Testis (tissue), 5 donors: ENCODE data around the gene LEMD2. TPM values are rescaled to one million over a fixed set of nuclear protein-coding genes. Genes with fewer than 3 reads are reported as not detected.
A peak's percentile ranks its signal among the peaks of the same experiment; 100 is the strongest.

Source experiments
- DNase-seq: peaks from one replicate; pipeline ENCODE4 v3.0.0-alpha.2; 2019
- H3K27ac ChIP-seq, 2 donors: fragments of 200-600 bp; sonication (generic); one replicate each; pipeline ENCODE4 v1.5.1; 2019
- H3K27me3 ChIP-seq: fragments of 200-600 bp; sonication (generic); one replicate; pipeline ENCODE4 v1.5.1; 2019
- H3K36me3 ChIP-seq: fragments of 200-600 bp; sonication (generic); one replicate; pipeline ENCODE4 v1.5.1; 2017; ENCODE audit warnings: low read depth; ENCODE audit errors: missing control alignments
- H3K4me1 ChIP-seq: fragments of 200-600 bp; sonication (generic); one replicate; pipeline ENCODE4 v1.5.1; 2019
- H3K4me3 ChIP-seq, 2 donors: fragments of 200-600 bp; sonication (generic); one replicate each; pipeline ENCODE4 v1.5.1; 2017 to 2019
- H3K9me3 ChIP-seq: fragments of 200-600 bp; sonication (generic); one replicate; pipeline ENCODE4 v1.5.1; 2017
- POLR2A ChIP-seq: fragments of 450-650 bp; IDR thresholded peaks from one replicate; pipeline ENCODE4 v1.6.1; 2017; ENCODE audit warnings: antibody characterized with exemption, mild to moderate bottlenecking, moderate library complexity
- WGBS, 2 donors: methylation state at CpG; one replicate each; pipeline ENCODE4 v1.1.5; 2018; 5-methylcytosine and 5-hydroxymethylcytosine counted together
- intact Hi-C: fragments of 100-400 bp; cut with DNase I; formaldehyde crosslinking; loops from one replicate; pipeline ENCODE4 v1.15.1; 2023; ENCODE audit warnings: low total_unique reads
- long read RNA-seq, 2 donors: transcript quantifications; one replicate each; lab custom pipeline, GENCODE V29; 2026
- polyA plus RNA-seq: library from polyadenylated mRNA; stranded (reverse); fragments of 350-450 nt; fragmentation: Illumina TruSeq; extraction: RNeasy Lipid Tissue Mini Kit (QIAGEN cat#74804); gene quantifications from one replicate; pipeline ENCODE4 v1.2.3, GENCODE V29; 2014; ENCODE audit warnings: low read depth, low replicate concordance; ENCODE audit not compliant: insufficient read depth
- total RNA-seq, 2 donors: library from RNA; depleted of rRNA; stranded (reverse); fragments of >200 nt; gene quantifications; one replicate each; pipeline ENCODE4 v1.2.3, GENCODE V29; 2016
- TF ChIP-seq, protein P1 (sequence below), 3 experiments: fragments of 450-650 bp in 2 of 3; fragments of 200-600 bp in 1 of 3; sonication (generic) in 1 of 3; IDR thresholded peaks; one replicate each; pipeline ENCODE4 v1.5.1; 2016 to 2019; ENCODE audit warnings: antibody characterized with exemption in 3 of 3, mild to moderate bottlenecking in 2 of 3, moderate library complexity in 1 of 3

The LEMD2 gene
- total RNA-seq (10 to 100 TPM; 71.2 to 77.0 TPM), polyA plus RNA-seq (89.5 TPM)
- long read RNA-seq, donor 1, transcript LEMD2-201 (9 exons, 2,958 nt), result major isoform, 11 of 12 reads
- long read RNA-seq, donor 1, partial matches to known transcripts, result 0 of 12 reads
- long read RNA-seq, donor 1, other reads (novel, unspliced or antisense), result 0 of 12 reads
- long read RNA-seq, donor 2, transcript LEMD2-201 (9 exons, 2,958 nt), result major isoform, 7 of 9 reads
- long read RNA-seq, donor 2, partial matches to known transcripts, result 0 of 9 reads
- long read RNA-seq, donor 2, other reads (novel, unspliced or antisense), result 0 of 9 reads

DNA sequence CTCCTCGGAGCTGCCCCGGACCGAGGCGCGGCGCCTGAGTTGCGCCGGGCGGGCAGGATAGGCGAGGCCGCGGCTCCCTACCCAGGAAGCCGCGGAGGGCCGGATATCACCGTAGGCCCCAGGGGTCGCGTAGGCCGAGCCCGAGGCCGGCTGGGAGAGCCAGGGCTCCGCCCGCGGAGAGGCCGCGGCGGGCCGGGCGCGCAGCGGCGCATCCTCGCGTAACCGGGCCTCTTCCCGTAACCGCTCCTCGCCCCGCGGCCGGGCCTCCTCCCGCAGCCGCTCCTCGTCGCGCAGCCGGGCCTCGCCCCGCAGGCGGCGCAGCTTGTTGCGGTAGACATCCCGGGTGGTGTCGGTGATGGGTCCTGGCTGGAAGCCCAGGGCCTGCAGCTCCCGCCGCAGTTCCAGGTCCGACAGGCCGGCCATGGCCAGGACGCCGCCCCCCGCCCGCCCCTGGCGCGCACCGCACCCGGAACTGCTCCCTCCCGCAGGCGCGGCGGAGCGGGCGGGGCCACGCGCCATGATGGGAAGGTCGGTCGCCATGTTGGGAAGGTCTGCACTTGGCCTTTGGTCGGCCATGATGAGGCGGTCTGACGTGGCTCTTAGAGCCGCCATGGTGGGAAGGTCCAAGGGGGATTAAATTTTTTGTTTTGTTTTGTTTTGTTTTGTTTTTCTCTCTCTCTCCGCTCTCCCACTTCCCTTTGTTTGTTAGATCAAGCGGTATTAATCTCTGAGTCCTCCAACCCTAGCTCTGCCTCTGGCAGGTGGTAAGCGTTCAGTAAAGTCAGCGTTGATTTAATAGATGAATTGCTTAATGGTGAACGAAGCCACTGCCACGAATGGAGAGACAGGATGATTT, at the start of gene LEMD2:
LEMD2 (minus strand) TSS at position 437 of the 856 bp plus-strand sequence; CDS start at position 423, 14 bp downstream.
- TF ChIP-seq, protein P1, sequence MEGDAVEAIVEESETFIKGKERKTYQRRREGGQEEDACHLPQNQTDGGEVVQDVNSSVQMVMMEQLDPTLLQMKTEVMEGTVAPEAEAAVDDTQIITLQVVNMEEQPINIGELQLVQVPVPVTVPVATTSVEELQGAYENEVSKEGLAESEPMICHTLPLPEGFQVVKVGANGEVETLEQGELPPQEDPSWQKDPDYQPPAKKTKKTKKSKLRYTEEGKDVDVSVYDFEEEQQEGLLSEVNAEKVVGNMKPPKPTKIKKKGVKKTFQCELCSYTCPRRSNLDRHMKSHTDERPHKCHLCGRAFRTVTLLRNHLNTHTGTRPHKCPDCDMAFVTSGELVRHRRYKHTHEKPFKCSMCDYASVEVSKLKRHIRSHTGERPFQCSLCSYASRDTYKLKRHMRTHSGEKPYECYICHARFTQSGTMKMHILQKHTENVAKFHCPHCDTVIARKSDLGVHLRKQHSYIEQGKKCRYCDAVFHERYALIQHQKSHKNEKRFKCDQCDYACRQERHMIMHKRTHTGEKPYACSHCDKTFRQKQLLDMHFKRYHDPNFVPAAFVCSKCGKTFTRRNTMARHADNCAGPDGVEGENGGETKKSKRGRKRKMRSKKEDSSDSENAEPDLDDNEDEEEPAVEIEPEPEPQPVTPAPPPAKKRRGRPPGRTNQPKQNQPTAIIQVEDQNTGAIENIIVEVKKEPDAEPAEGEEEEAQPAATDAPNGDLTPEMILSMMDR (IDR thresholded peaks at IDR 0.05), result no peak
- peak; percentile 59 for TF ChIP-seq POLR2A
- H3K9me3 ChIP-seq, result no peaks in the 10 kb centered on the region
- WGBS, 2 donors, result 6 to 10% methylated on average over 21 to 53 of the region's 86 CpGs
- intact Hi-C loops, result no loop called here
- H3K36me3 ChIP-seq, result no peaks in the 10 kb centered on the region
- peaks cover 16% of the 10 kb centered on the region for H3K4me1 ChIP-seq
- H3K4me3 ChIP-seq, result peak within 1 kb of the TSS; percentile 75 to 99
- DNase-seq, result peak; percentile 93
- H3K27ac ChIP-seq, result peak within 1 kb of the TSS; percentile 83 to 99
- no peaks in the 10 kb centered on the region for H3K27me3 ChIP-seq

DNA sequence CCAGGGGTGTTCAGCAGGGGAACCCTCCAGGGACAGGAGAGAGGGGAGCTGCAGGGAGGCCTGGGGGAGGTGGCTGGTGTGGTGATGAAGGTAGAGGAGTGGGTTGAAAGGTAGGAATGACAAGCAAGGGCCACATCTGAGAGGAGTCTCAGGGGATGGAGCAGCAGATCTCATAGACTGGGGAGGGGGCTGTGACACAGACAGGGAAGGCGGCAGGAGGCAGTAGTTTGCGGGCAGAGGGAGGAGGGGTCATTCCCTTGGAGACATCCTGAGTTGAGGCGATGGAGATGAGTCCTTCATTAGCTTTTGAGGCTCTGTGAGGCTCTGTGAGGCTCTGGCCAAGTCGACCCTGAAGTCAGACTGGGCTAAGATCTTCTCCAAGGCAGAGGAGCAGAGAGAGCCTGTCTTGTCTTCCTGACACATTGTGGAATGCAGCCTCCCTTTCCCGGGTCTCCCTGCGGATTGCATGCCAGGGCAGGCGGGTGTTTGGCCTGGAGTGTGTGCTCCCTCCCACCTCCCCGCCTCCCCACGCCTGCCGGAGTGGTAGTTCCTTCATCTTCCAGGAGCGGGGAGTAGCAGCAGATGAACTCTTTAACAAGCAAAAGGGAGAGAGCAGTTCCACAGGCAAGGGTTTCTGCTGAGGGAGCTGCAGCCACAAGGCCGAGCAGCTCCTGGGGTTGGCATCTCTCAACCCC, 49.2 kb upstream of the LEMD2 start:
- peak; percentile 57 for DNase-seq
- Histone ChIP-seq H3K4me3 (no peak overlapping the region), H3K36me3 (no peaks in the 10 kb centered on the region), H3K9me3 (no peaks in the 10 kb centered on the region), H3K27me3 (no peaks in the 10 kb centered on the region), H3K27ac (no peak overlapping the region), H3K4me1 (peaks cover 21% of the 10 kb centered on the region)
- TF ChIP-seq, protein P1 (IDR thresholded peaks at IDR 0.05), result no peak
- no peak for TF ChIP-seq POLR2A
- intact Hi-C loops, result no loop called here
- 46 to 48% methylated on average over 6 to 12 of the region's 12 CpGs for WGBS, 2 donors

DNA sequence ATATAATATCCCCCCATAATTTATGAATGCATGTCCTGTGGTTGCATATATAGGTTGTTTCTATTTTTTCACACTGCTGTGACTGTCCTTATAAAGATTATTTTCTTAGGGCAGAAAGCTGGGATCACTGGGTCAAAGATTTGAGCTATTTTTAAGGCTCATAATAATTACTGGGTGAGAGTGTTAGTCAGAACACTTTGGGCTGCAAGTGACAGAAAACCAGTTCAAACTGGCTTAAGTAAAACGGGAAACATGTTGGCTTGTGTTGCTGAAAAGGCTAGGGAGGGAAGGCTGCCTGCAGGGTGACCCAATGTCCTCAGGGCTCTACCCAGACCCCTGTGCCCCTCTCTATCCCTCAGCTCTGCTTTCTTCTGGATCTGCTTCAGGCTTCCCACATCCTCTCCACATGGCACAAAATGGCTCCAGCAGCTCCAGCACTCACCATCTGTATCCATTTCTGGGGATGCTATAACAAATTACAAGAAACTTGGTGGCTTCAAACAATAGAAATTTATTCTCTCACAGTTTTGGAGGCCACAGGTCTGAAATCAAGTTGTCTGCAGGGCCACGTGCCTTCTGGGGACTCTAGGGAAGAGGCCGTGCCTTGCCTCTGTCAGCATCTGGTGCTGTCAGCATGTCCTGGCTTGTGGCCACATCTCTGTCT, 48.0 kb upstream of the LEMD2 start:
- no peak for TF ChIP-seq POLR2A
- TF ChIP-seq, protein P1 (IDR thresholded peaks at IDR 0.05), result no peak
- Histone ChIP-seq H3K36me3 (no peaks in the 10 kb centered on the region), H3K27me3 (no peaks in the 10 kb centered on the region), H3K9me3 (no peaks in the 10 kb centered on the region), H3K4me3 (no peak overlapping the region), H3K4me1 (peaks cover 21% of the 10 kb centered on the region), H3K27ac (no peak overlapping the region)
- no peak for DNase-seq
- intact Hi-C loops, result no loop called here
- WGBS, 2 donors, result 89 to 94% methylated on average over 3 of the region's 3 CpGs

DNA sequence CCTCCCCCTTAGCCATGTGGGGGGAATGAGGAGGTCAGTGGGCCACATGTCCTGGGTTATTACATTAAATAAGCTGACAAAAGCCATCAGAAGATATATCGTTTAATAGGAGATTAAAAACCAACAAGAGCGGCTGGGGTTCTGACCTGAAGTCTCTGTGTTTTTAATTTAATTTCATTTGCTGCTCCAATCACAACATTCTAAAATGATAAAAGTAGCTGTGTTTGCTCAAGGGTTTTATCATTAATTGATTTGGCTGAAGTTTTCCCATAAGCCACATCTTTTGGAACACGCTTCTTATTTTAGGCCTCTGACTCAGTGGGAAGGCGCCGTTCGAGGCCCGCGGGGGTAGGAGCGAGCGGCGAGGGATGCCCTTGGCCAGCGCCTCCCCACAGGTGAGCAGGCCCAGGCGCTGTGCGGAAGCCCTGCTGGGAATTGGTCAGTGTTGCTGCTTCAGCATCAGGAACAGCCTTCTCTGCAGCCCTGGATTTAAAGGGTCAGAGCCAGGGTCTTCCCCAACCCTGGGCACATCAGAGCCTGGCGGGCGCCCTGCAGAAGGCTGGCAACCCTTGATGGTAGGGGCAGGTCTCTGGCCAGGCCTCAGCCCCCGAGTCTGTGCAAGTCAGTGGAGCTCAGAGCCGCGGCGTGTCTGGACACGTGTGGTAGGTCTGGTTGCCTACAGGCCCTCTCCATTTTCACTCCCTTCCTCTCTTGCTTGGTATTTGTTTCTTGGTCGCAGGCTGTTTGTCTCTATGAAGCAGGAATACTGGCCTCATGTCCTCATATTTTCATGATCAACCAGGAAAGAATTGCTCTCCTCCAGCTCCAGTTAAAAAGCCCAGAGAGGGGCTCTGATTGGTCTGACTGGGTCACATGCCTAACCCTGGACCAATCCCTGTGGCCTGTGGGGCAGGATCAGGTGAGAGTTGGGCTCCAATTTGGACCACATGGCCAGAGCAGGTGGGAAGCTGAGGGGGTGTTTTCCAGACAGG, 45.8 kb upstream of the LEMD2 start:
- Histone ChIP-seq H3K4me1 (peaks cover 13% of the 10 kb centered on the region), H3K27ac (no peak overlapping the region), H3K9me3 (no peaks in the 10 kb centered on the region), H3K27me3 (no peaks in the 10 kb centered on the region), H3K4me3 (no peak overlapping the region), H3K36me3 (no peaks in the 10 kb centered on the region)
- WGBS, 2 donors, result 70 to 71% methylated on average over 19 to 22 of the region's 22 CpGs
- TF ChIP-seq POLR2A, result no peak
- TF ChIP-seq, protein P1 (IDR thresholded peaks at IDR 0.05), result no peak
- DNase-seq, result peak; percentile 43
- intact Hi-C loops, result no loop called here
